ENCODE results near the gene B4GALNT4.
"Not testable (repeated sequence)": the region's sequence is repeated elsewhere in the genome, so short reads cannot be mapped to it uniquely, and the experiment has no call there.

The B4GALNT4 gene

GRCh38 chr11:362642-363442, 6.5 kb upstream of the B4GALNT4 start:
- Histone ChIP-seq H3K9me3 (ENCODE audit: insufficient read depth, low read depth, low read length) (peaks cover 12% of the 10 kb centered on the region), H3K9ac (ENCODE audit: low read depth, low read length) (no peak overlapping the region), H3K27ac (ENCODE audit: low read depth, low read length) (no peak overlapping the region), H3K4me1 (ENCODE audit: insufficient read depth, low read length) (no peaks in the 10 kb centered on the region), H3K36me3 (ENCODE audit: insufficient read depth, low read length) (no peaks in the 10 kb centered on the region), H3K4me3 (ENCODE audit: low read length) (no peak overlapping the region), H3K27me3 (ENCODE audit: insufficient read depth, low read length) (no peaks in the 10 kb centered on the region)
- WGBS = 88% methylated on average over 34 of the region's 36 CpGs

- H3K27ac ChIP-seq (ENCODE audit: low read depth, low read length); H3K36me3 ChIP-seq (ENCODE audit: insufficient read depth, low read length); H3K27me3 ChIP-seq (ENCODE audit: insufficient read depth, low read length); H3K4me1 ChIP-seq (ENCODE audit: insufficient read depth, low read length); H3K9ac ChIP-seq (ENCODE audit: low read depth, low read length); H3K4me3 ChIP-seq (ENCODE audit: low read length): not testable (repeated sequence)
- WGBS = 89% methylated on average over 22 of the region's 22 CpGs
- H3K9me3 ChIP-seq (ENCODE audit: insufficient read depth, low read depth, low read length) = peaks cover 12% of the 10 kb centered on the region
These were observed 5.9 kb upstream of the B4GALNT4 start for GRCh38 chr11:363443-363805.

GRCh38 chr11:363948-364761, 5.1 kb upstream of the B4GALNT4 start:
- Histone ChIP-seq H3K4me1 (ENCODE audit: insufficient read depth, low read length) (no peaks in the 10 kb centered on the region), H3K27me3 (ENCODE audit: insufficient read depth, low read length) (no peaks in the 10 kb centered on the region), H3K36me3 (ENCODE audit: insufficient read depth, low read length) (no peaks in the 10 kb centered on the region), H3K9me3 (ENCODE audit: insufficient read depth, low read depth, low read length) (peaks cover 12% of the 10 kb centered on the region), H3K27ac (ENCODE audit: low read depth, low read length) (no peak overlapping the region), H3K4me3 (ENCODE audit: low read length) (no peak overlapping the region), H3K9ac (ENCODE audit: low read depth, low read length) (no peak overlapping the region)
- 84% methylated on average over 24 of the region's 24 CpGs for WGBS

- Histone ChIP-seq H3K4me1 (ENCODE audit: insufficient read depth, low read length) (no peaks in the 10 kb centered on the region), H3K27me3 (ENCODE audit: insufficient read depth, low read length) (no peaks in the 10 kb centered on the region), H3K9ac (ENCODE audit: low read depth, low read length) (no peak overlapping the region), H3K36me3 (ENCODE audit: insufficient read depth, low read length) (no peaks in the 10 kb centered on the region), H3K9me3 (ENCODE audit: insufficient read depth, low read depth, low read length) (peaks cover 12% of the 10 kb centered on the region), H3K27ac (ENCODE audit: low read depth, low read length) (no peak overlapping the region), H3K4me3 (ENCODE audit: low read length) (no peak overlapping the region)
- WGBS = 93% methylated on average over 22 of the region's 22 CpGs
These were observed 4.1 kb upstream of the B4GALNT4 start for GRCh38 chr11:364991-365725.

GRCh38 chr11:365831-366230, 3.5 kb upstream of the B4GALNT4 start:
- Histone ChIP-seq H3K9me3 (ENCODE audit: insufficient read depth, low read depth, low read length) (peaks cover 5% of the 10 kb centered on the region), H3K4me1 (ENCODE audit: insufficient read depth, low read length) (no peaks in the 10 kb centered on the region), H3K27me3 (ENCODE audit: insufficient read depth, low read length) (no peaks in the 10 kb centered on the region), H3K36me3 (ENCODE audit: insufficient read depth, low read length) (no peaks in the 10 kb centered on the region), H3K27ac (ENCODE audit: low read depth, low read length) (no peak overlapping the region), H3K4me3 (ENCODE audit: low read length) (no peak overlapping the region), H3K9ac (ENCODE audit: low read depth, low read length) (no peak overlapping the region)
- 80% methylated on average over 16 of the region's 16 CpGs for WGBS

- no peaks in the 10 kb centered on the region for H3K27me3 ChIP-seq (ENCODE audit: insufficient read depth, low read length)
- H3K9ac ChIP-seq (ENCODE audit: low read depth, low read length) = no peak overlapping the region
- H3K4me1 ChIP-seq (ENCODE audit: insufficient read depth, low read length) = no peaks in the 10 kb centered on the region
- H3K36me3 ChIP-seq (ENCODE audit: insufficient read depth, low read length) = peaks cover 7% of the 10 kb centered on the region
- H3K27ac ChIP-seq (ENCODE audit: low read depth, low read length) = no peak overlapping the region
- H3K9me3 ChIP-seq (ENCODE audit: insufficient read depth, low read depth, low read length) = no peaks in the 10 kb centered on the region
- 42% methylated on average over 7 of the region's 7 CpGs for WGBS
- peak overlapping the region; percentile 44 for H3K4me3 ChIP-seq (ENCODE audit: low read length)
These were observed 1.3 kb upstream of the B4GALNT4 start for GRCh38 chr11:367956-368413.

- 8% methylated on average over 40 of the region's 61 CpGs for WGBS
- peak overlapping the region; percentile 44 for H3K4me3 ChIP-seq (ENCODE audit: low read length)
- no peaks in the 10 kb centered on the region for H3K9me3 ChIP-seq (ENCODE audit: insufficient read depth, low read depth, low read length)
- H3K4me1 ChIP-seq (ENCODE audit: insufficient read depth, low read length) = no peaks in the 10 kb centered on the region
- H3K9ac ChIP-seq (ENCODE audit: low read depth, low read length) = no peak overlapping the region
- H3K36me3 ChIP-seq (ENCODE audit: insufficient read depth, low read length) = peaks cover 14% of the 10 kb centered on the region
- no peak overlapping the region; the same call in 1 of the 2 replicates for H3K27ac ChIP-seq (ENCODE audit: low read depth, low read length)
- no peaks in the 10 kb centered on the region for H3K27me3 ChIP-seq (ENCODE audit: insufficient read depth, low read length)
These were observed 624 bp upstream of the B4GALNT4 start for GRCh38 chr11:368414-369335.

- WGBS = 11% methylated on average over 38 of the region's 42 CpGs
- H3K4me1 ChIP-seq (ENCODE audit: insufficient read depth, low read length) = no peaks in the 10 kb centered on the region
- H3K27ac ChIP-seq (ENCODE audit: low read depth, low read length) = peak overlapping the region; percentile 76
- H3K27me3 ChIP-seq (ENCODE audit: insufficient read depth, low read length) = no peaks in the 10 kb centered on the region
- peak overlapping the region; percentile 85 for H3K9ac ChIP-seq (ENCODE audit: low read depth, low read length)
- no peaks in the 10 kb centered on the region for H3K9me3 ChIP-seq (ENCODE audit: insufficient read depth, low read depth, low read length)
- peaks cover 23% of the 10 kb centered on the region for H3K36me3 ChIP-seq (ENCODE audit: insufficient read depth, low read length)
- peak overlapping the region; percentile 81 for H3K4me3 ChIP-seq (ENCODE audit: low read length)
These were observed 1.0 kb downstream of the B4GALNT4 start for GRCh38 chr11:370070-370941.

- no peak overlapping the region for H3K27ac ChIP-seq (ENCODE audit: low read depth, low read length)
- H3K36me3 ChIP-seq (ENCODE audit: insufficient read depth, low read length) = peaks cover 28% of the 10 kb centered on the region
- no peak overlapping the region for H3K4me3 ChIP-seq (ENCODE audit: low read length)
- no peaks in the 10 kb centered on the region for H3K4me1 ChIP-seq (ENCODE audit: insufficient read depth, low read length)
- WGBS = 92% methylated on average over 5 of the region's 5 CpGs
- H3K9ac ChIP-seq (ENCODE audit: low read depth, low read length) = no peak overlapping the region
- no peaks in the 10 kb centered on the region for H3K27me3 ChIP-seq (ENCODE audit: insufficient read depth, low read length)
- no peaks in the 10 kb centered on the region for H3K9me3 ChIP-seq (ENCODE audit: insufficient read depth, low read depth, low read length)
These were observed 1.8 kb downstream of the B4GALNT4 start for GRCh38 chr11:371051-371450.
